HG03439 (cell line): ENCODE data around the gene GCM1.
A peak's percentile ranks its signal among the peaks of the same experiment; 100 is the strongest.

ENCODE experiments used
- ATAC-seq: cut with Tn5 transposase; IDR thresholded peaks from one replicate; pipeline ENCODE4 v1.9.1; 2021; ENCODE audit warnings: mild to moderate bottlenecking, moderate library complexity; ENCODE audit not compliant: unreplicated experiment

GCM1 gene

DNA sequence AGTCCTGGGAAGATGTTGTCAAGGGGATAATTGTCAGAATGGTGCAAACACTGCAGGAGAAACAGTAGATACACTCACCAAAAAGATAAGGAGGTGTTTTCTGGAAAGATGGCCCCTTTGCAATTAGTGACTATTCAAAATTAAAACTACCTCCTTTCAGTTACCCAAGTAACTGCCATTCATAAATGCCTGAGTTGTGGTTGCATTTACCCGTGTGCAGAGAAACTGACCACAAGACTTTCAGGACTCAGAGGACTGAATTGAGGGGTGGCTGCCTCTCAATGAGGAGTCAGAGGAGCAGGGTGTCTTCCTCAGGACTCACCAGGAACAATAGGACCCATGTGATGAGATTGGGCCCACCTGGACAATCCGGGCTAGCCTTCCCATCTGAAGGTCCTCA lies 39.0 kb downstream of the GCM1 start:
- peak; percentile 80 for ATAC-seq

DNA sequence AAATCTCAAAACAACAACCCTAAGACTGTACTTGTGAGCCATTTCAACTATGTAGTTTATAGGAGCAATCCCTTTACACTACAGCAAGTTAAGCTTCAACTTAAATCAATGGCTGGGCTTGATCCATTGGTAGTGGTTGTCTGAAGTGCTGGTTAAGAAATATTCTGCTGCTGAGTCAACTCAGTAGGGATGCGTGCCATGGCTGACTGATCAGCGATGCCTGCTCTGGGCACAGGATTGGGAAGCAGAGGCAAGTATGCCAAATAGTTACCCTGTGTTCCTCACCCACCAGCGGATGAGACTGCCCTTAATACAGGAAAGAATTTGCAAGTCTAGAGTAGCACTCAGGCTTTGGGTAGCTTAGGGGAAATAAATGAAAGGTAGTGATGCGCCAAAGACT lies 41.5 kb downstream of the GCM1 start:
- no peak for ATAC-seq

DNA sequence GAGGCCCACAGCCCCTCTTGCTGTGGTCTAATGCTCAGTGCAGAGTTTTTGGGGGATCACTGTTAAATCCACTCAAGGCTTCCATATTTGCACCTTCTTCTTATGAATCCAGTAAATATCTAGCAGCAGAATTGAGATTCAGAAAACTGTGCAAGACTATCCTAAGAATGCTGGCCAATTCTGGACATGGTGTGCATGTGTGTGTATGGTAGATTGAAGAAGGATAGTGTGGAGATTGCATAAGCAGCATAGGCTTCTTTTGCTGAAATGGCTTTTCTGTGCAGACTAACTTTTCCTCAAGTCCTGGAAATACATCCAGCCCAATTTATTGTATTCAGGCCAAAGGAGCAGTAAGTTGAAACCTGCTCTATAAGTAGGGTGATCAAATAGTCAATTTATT lies 43.7 kb downstream of the GCM1 start:
- ATAC-seq, result no peak

GRCh38 chr6:53103993-53104675 lies 44.5 kb downstream of the GCM1 start:
- no peak for ATAC-seq

- no peak for ATAC-seq
Observed at GRCh38 chr6:53101006-53101405, 47.6 kb downstream of the GCM1 start.

DNA sequence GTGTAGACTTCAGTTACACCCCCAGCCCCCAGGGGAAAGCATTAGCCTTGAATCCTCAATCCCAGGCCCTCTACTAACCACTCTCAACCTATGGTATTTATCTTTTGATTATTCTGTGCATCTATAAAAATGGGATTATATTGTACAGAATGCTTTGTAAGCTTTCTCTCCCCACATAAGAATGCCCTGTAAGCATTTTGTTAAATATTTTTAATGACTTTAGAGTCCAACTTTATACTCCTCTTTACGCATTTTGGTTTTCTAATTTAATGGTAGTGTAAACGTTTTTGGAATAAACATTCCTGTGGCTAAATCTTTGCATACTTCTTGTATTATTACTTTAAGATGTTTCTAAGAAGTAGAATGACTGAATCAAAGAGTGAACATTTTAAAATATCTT lies 48.1 kb downstream of the GCM1 start:
- ATAC-seq, result no peak

GRCh38 chr6:53095716-53096115 lies 52.9 kb downstream of the GCM1 start:
- ATAC-seq, result peak; percentile 20

GRCh38 chr6:53095270-53095669 lies 53.4 kb downstream of the GCM1 start:
- ATAC-seq, result peak; percentile 62

GRCh38 chr6:53090576-53090975 lies 58.1 kb downstream of the GCM1 start:
- ATAC-seq, result no peak

DNA sequence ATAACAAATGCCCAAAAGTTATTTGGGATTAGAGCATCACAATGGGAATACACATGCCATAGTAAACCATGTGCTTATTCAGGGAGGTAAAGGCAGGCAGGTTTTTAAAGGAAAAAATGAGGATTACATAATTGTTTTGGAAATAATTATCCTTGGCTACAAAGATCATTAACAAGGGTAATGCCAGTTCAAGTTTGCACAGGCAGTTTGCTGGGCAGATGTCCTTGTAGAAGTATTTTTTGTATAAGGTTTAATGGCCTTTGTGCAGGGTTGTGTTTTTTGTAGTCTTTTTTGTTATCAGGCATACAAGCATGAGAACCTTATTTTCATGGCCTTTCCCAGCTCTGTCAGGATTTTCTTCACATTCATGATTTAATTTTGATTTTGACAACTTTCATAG lies 58.7 kb downstream of the GCM1 start:
- ATAC-seq, result no peak

DNA sequence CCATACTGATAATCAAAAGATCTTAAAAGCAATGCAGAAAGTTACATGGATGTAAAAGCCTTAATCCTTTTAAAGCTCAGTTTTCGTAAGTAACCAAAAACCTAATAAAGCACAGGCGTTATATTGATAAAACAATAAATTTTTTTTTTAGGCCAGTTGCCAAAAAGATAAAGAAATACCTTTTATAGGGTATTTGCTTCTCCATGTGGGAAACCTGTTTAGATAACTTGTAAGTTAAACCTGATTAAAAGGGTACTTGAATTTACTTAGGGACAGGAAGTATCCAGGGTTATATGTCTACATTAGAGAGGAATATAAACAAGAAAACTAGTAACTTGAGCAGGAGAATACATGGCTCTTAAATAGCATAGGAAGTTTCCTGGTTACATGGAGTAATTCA lies 62.3 kb downstream of the GCM1 start:
- no peak for ATAC-seq

DNA sequence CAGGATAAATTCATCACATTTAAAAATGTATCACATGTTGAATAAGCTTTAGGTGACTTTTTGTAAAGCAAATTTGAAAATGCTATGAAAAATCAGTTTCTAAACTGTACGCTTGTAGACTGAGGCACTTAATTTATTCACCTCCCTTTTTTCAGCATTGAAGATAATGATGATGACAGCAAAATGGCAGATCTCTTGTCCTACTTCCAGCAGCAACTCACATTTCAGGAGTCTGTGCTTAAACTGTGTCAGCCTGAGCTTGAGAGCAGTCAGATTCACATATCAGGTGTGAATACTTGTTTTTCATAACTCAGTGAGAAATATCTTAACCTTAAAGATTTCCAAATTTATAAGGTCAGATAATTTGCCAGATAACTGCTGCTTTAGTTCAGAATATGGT lies 67.8 kb downstream of the GCM1 start:
- no peak for ATAC-seq
